Activated naive CD8-positive, alpha-beta T cell (primary cell): Measurements from ENCODE around the gene CIC.
"Not testable (repeated sequence)": the region's sequence is repeated elsewhere in the genome, so short reads cannot be mapped to it uniquely, and the experiment has no call there.

ENCODE experiments used
- H3K27ac Mint-ChIP-seq: one replicate; pipeline ENCODE4 v1.8.0; 2021; ENCODE audit warnings: mixed read lengths
- H3K27me3 Mint-ChIP-seq: one replicate; pipeline ENCODE4 v1.8.0; 2021; ENCODE audit warnings: mixed read lengths
- H3K36me3 Mint-ChIP-seq: one replicate; pipeline ENCODE4 v1.8.0; 2021; ENCODE audit warnings: mixed read lengths
- H3K4me1 Mint-ChIP-seq: one replicate; pipeline ENCODE4 v1.8.0; 2021; ENCODE audit warnings: low read depth, mixed read lengths
- H3K4me3 Mint-ChIP-seq: one replicate; pipeline ENCODE4 v1.8.0; 2021; ENCODE audit warnings: mild to moderate bottlenecking, mixed read lengths
- H3K9me3 Mint-ChIP-seq: one replicate; pipeline ENCODE4 v1.8.0; 2021; ENCODE audit warnings: low read depth, mixed read lengths

Gene CIC

GRCh38 chr19:42327381-42327780, 58.3 kb downstream of the CIC start:
- H3K9me3 Mint-ChIP-seq = no peaks in the 10 kb centered on the region
- peak overlapping the region; percentile 90 for H3K4me3 Mint-ChIP-seq
- H3K27ac Mint-ChIP-seq = no peak overlapping the region
- H3K4me1 Mint-ChIP-seq = peaks cover 22% of the 10 kb centered on the region
- H3K27me3 Mint-ChIP-seq = peaks cover 6% of the 10 kb centered on the region
- no peaks in the 10 kb centered on the region for H3K36me3 Mint-ChIP-seq

- H3K27ac Mint-ChIP-seq = no peak overlapping the region
- H3K27me3 Mint-ChIP-seq = peaks cover 6% of the 10 kb centered on the region
- H3K4me3 Mint-ChIP-seq = no peak overlapping the region
- H3K4me1 Mint-ChIP-seq = peaks cover 22% of the 10 kb centered on the region
- no peaks in the 10 kb centered on the region for H3K36me3 Mint-ChIP-seq
- H3K9me3 Mint-ChIP-seq = no peaks in the 10 kb centered on the region
These were observed 59.1 kb downstream of the CIC start for GRCh38 chr19:42328106-42328505.

DNA sequence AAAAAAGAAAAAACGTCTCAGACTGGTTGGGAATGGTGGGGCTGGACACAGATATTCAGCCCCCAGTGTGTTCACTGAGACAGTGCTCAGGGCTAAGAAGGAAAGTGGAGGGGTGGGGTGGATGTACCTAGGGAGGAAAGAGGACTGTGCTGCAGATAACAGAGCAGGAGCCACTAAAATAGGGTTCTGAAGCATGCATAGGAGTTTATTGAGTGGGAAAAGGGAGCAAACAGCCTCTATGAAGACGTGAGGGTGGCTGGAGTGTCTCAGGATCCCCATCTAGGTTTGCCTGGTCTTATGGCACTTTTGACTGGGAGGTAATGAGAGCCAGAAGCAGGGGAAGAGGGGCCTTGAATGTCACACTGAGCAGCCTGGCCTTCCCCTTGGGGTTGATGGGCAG, 59.8 kb downstream of the CIC start:
- H3K9me3 Mint-ChIP-seq = no peaks in the 10 kb centered on the region
- no peak overlapping the region for H3K27ac Mint-ChIP-seq
- peaks cover 20% of the 10 kb centered on the region for H3K4me1 Mint-ChIP-seq
- no peaks in the 10 kb centered on the region for H3K36me3 Mint-ChIP-seq
- H3K27me3 Mint-ChIP-seq = peaks cover 6% of the 10 kb centered on the region
- H3K4me3 Mint-ChIP-seq = no peak overlapping the region

DNA sequence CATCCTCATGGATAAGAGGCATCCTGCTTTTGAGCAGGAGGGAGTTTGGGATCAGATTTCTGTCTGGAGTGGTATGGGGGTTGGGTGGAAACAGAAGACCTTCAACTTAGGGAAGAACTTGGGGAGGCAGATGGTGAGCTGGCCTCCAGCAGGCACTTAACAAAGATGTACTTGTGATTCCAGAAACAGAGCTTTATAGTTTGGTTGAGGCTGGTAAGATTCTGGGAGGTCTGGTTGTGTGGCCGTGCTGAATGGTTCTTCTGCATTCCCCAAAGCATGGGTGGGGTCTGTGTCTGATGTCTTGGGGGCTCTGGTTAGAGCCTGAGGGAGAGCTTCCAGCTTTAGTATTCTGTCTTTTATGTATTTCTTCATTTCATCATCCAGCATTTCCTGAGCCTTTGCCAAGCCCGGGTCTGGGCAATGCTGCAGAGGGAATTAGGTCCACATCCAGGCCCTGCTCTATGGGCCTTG, 61.2 kb downstream of the CIC start:
- no peaks in the 10 kb centered on the region for H3K36me3 Mint-ChIP-seq
- H3K27me3 Mint-ChIP-seq = no peaks in the 10 kb centered on the region
- no peak overlapping the region for H3K27ac Mint-ChIP-seq
- H3K4me1 Mint-ChIP-seq = peaks cover 15% of the 10 kb centered on the region
- H3K4me3 Mint-ChIP-seq = no peak overlapping the region
- H3K9me3 Mint-ChIP-seq = no peaks in the 10 kb centered on the region

DNA sequence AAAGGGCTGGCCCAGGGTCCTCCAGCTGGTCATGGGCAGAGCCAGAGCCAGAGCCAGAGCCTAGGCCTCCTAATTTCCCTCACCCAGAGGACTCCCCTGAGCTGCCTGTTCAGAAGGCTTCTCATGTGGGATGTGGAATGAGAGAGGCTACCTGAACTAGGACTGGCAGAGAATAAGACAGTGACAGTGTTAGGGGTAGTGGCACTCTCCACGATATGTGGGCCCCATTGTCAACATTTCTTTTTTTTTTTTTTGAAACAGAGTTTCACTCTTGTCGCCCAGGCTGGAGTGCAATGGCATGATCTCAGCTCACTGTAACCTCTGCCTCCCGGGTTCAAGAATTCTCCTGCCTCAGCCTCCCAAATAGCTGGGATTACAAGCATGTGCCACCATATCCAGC, 62.3 kb downstream of the CIC start:
- peaks cover 13% of the 10 kb centered on the region for H3K4me1 Mint-ChIP-seq
- H3K36me3 Mint-ChIP-seq, H3K27me3 Mint-ChIP-seq, H3K9me3 Mint-ChIP-seq, H3K4me3 Mint-ChIP-seq, H3K27ac Mint-ChIP-seq: not testable (repeated sequence)

DNA sequence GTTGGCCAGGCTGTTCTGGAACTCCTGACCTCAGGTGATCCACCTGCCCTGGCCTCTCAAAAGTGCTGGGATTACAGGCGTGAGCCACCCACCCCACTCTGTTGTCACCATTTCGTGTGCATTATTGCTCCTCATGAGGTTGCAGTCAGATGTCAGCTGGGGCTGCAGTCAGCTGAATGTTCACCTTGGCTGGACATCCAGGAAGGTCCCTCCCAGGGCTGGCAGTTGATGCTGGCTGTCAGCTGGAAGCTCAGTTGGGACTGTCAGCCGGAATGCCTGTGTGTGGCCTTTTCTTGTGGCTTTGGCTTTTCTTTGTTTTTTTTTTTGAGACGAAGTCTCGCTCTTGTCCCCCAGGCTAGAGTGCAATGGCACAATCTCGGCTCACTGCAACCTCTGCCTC, 63.0 kb downstream of the CIC start:
- H3K4me3 Mint-ChIP-seq = no peak overlapping the region
- no peaks in the 10 kb centered on the region for H3K9me3 Mint-ChIP-seq
- peaks cover 6% of the 10 kb centered on the region for H3K4me1 Mint-ChIP-seq
- no peak overlapping the region for H3K27ac Mint-ChIP-seq
- no peaks in the 10 kb centered on the region for H3K27me3 Mint-ChIP-seq
- H3K36me3 Mint-ChIP-seq = no peaks in the 10 kb centered on the region

DNA sequence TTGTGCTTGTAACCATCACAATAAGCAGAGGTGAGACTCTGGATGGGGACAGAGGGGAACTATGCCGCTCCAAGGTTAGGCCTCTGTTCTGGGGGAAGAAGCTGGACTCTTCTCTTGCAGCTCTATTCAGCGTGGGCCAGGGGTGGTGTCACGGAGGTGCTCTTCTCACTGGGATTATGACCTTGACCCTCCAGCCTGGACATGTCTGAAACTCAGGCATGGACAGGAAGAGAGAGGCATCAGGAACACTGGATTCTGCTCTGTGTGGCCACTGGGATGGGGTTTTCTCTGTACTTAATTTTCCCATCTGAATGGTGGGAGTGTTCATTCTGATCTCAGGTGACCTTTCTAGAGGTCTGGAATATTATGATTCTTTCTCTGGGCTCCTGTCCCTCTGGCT, 64.0 kb downstream of the CIC start:
- Mint-ChIP-seq H3K4me3 (no peak overlapping the region), H3K4me1 (peaks cover 2% of the 10 kb centered on the region), H3K27me3 (no peaks in the 10 kb centered on the region), H3K9me3 (no peaks in the 10 kb centered on the region), H3K36me3 (no peaks in the 10 kb centered on the region), H3K27ac (no peak overlapping the region)

GRCh38 chr19:42333975-42334696, 65.1 kb downstream of the CIC start:
- Mint-ChIP-seq H3K27me3 (no peaks in the 10 kb centered on the region), H3K36me3 (no peaks in the 10 kb centered on the region), H3K27ac (no peak overlapping the region), H3K4me1 (no peaks in the 10 kb centered on the region), H3K9me3 (no peaks in the 10 kb centered on the region), H3K4me3 (no peak overlapping the region)

DNA sequence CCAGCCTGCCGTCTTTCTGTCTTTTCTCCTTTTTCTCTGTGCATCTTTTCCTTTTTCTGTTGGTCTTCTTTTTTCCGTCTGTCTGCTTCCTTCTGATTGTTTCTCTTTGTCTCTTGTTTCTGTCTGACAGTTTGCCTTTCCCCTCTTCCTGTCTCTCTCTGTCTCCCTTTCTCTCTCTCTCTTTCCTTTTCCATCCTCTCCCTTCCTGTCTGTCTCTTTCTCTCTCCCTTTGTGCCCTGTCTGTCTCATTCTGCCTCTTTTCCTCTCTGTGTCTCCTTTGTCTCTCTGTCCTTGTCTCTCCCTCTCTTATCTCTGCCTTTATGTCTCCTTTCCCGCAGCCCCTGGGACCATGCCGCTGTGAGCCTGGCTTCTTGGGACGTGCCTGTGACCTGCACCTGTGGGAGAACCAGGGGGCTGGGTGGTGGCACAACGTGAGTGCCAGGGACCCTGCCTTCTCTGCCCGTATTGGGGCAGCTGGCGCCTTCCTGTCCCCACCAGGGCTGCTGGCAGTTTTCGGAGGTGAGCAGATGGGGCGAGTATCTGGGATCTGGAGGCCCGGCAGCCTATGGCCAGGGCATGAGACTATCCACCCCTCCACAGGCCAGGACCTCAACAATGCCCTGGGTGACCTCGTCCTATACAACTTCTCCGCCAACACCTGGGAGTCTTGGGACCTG, 65.8 kb downstream of the CIC start:
- Mint-ChIP-seq H3K36me3 (no peaks in the 10 kb centered on the region), H3K27ac (no peak overlapping the region), H3K4me3 (no peak overlapping the region), H3K4me1 (no peaks in the 10 kb centered on the region), H3K27me3 (no peaks in the 10 kb centered on the region), H3K9me3 (no peaks in the 10 kb centered on the region)

- no peaks in the 10 kb centered on the region for H3K4me1 Mint-ChIP-seq
- H3K27me3 Mint-ChIP-seq = no peaks in the 10 kb centered on the region
- H3K4me3 Mint-ChIP-seq = no peak overlapping the region
- H3K9me3 Mint-ChIP-seq = no peaks in the 10 kb centered on the region
- H3K36me3 Mint-ChIP-seq = no peaks in the 10 kb centered on the region
- H3K27ac Mint-ChIP-seq = no peak overlapping the region
These were observed 66.4 kb downstream of the CIC start for GRCh38 chr19:42335374-42335936.

DNA sequence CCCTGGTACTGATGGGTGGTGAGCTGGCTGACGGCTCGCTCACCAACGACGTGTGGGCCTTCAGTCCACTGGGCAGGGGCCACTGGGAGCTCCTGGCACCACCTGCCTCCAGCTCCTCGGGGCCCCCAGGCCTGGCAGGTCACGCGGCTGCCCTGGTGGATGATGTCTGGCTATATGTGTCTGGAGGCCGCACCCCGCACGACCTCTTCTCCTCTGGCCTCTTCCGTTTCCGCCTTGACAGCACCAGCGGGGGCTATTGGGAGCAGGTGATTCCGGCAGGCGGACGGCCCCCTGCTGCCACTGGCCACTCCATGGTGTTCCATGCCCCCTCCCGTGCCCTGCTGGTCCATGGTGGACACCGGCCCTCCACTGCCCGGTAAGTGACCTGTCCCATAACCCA, 66.9 kb downstream of the CIC start:
- Mint-ChIP-seq H3K4me1 (no peaks in the 10 kb centered on the region), H3K27me3 (no peaks in the 10 kb centered on the region), H3K27ac (no peak overlapping the region), H3K9me3 (no peaks in the 10 kb centered on the region), H3K36me3 (no peaks in the 10 kb centered on the region), H3K4me3 (no peak overlapping the region)

DNA sequence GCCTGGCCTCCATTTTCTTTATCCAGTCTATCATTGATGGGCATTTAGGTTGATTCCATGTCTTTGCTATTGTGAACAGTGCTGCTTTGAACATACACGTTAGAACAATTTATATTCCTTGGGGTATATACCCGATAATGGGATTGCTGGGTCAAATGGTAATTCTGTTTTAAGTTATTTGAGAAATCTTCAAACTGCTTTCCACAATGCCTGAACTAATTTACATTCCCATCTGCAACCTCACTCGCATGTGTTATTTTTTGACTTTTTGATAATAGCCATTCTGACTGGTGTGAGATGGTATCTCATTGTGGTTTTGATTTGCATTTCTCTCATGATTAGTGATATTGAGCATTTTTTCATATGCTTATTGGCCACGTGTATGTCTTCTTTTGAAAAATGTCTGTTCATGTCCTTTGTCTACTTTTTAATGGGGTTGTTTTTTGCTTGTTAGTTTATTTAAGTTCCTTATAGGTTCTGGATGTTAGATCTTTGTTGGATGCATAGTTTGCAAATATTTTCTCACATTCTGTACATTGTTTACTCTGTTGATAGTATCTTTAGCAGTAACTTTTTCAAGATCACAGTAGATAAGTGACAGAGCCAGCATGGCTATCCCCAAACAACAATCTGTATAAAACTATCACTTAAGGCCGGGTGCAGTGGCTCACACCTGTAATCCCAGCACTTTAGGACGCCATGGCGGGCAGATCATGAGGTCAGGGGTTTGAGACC, 70.2 kb downstream of the CIC start:
- H3K4me1 Mint-ChIP-seq, H3K4me3 Mint-ChIP-seq, H3K27ac Mint-ChIP-seq, H3K36me3 Mint-ChIP-seq, H3K27me3 Mint-ChIP-seq, H3K9me3 Mint-ChIP-seq: not testable (repeated sequence)

DNA sequence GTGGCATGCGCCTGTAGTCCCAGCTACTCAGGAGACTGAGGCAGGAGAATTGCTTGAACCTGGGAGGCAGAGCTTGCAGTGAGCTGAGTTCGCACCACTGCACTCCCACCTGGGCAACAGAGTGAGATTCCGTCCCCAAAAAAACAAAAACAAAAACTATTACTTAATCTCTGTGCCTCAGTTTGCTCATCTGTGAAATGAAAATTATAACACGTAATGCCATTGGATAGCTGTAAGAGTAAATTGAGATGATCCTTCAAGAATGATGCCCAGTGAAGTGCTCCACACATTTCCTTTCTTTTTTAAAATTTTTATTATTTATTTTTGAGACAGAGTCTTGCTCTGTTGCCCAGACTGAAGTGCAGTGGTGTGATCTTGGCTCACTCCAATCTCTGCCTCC, 70.9 kb downstream of the CIC start:
- H3K36me3 Mint-ChIP-seq, H3K27me3 Mint-ChIP-seq, H3K27ac Mint-ChIP-seq, H3K4me3 Mint-ChIP-seq, H3K9me3 Mint-ChIP-seq, H3K4me1 Mint-ChIP-seq: not testable (repeated sequence)

GRCh38 chr19:42343344-42344110, 74.5 kb downstream of the CIC start:
- Mint-ChIP-seq H3K4me1 (no peaks in the 10 kb centered on the region), H3K27ac (no peak overlapping the region), H3K36me3 (peaks cover 6% of the 10 kb centered on the region), H3K9me3 (no peaks in the 10 kb centered on the region), H3K27me3 (no peaks in the 10 kb centered on the region), H3K4me3 (no peak overlapping the region)
